SJCRH30 (cell line): ENCODE data around the gene TLE3. TPM values are rescaled to one million over a fixed set of nuclear protein-coding genes. Genes with fewer than 3 reads are reported as not detected.

Source experiments
- DNase-seq, 2 experiments: peaks; one replicate each; pipeline ENCODE4 v3.0.0-alpha.2; 2015 to 2020
- H3K27ac ChIP-seq: fragments of 250-450 bp; sonication (Bioruptor Pico); 2 replicates; pipeline ENCODE4 v1.5.1; 2020; ENCODE audit warnings: mild to moderate bottlenecking, moderate library complexity
- H3K27me3 ChIP-seq: fragments of 250-450 bp; sonication (Bioruptor Pico); 2 replicates; pipeline ENCODE4 v1.5.1; 2020; ENCODE audit warnings: mild to moderate bottlenecking, moderate library complexity
- H3K36me3 ChIP-seq: fragments of 250-450 bp; sonication (Bioruptor Pico); 2 replicates; pipeline ENCODE4 v1.5.1; 2020; ENCODE audit warnings: mild to moderate bottlenecking, moderate library complexity
- H3K4me1 ChIP-seq: fragments of 250-450 bp; sonication (Bioruptor Pico); 2 replicates; pipeline ENCODE4 v1.5.1; 2020; ENCODE audit warnings: mild to moderate bottlenecking, moderate library complexity
- H3K4me3 ChIP-seq: fragments of 250-450 bp; sonication (Bioruptor Pico); 2 replicates; pipeline ENCODE4 v1.5.1; 2020; ENCODE audit warnings: mild to moderate bottlenecking, moderate library complexity
- H3K9me3 ChIP-seq: fragments of 250-450 bp; sonication (Bioruptor Pico); replicated peaks from 2 replicates; pipeline ENCODE4 v1.5.1; 2020; ENCODE audit warnings: mild to moderate bottlenecking, moderate library complexity
- total RNA-seq: library from RNA; depleted of rRNA; stranded (reverse); fragments of >200 nt; shearing (Covaris generic); gene quantifications from 2 replicates; pipeline ENCODE4 v1.2.3, GENCODE V29; 2014

TLE3 gene
- total RNA-seq, 1 experiment from 2014 or later = 35.7 TPM

DNA sequence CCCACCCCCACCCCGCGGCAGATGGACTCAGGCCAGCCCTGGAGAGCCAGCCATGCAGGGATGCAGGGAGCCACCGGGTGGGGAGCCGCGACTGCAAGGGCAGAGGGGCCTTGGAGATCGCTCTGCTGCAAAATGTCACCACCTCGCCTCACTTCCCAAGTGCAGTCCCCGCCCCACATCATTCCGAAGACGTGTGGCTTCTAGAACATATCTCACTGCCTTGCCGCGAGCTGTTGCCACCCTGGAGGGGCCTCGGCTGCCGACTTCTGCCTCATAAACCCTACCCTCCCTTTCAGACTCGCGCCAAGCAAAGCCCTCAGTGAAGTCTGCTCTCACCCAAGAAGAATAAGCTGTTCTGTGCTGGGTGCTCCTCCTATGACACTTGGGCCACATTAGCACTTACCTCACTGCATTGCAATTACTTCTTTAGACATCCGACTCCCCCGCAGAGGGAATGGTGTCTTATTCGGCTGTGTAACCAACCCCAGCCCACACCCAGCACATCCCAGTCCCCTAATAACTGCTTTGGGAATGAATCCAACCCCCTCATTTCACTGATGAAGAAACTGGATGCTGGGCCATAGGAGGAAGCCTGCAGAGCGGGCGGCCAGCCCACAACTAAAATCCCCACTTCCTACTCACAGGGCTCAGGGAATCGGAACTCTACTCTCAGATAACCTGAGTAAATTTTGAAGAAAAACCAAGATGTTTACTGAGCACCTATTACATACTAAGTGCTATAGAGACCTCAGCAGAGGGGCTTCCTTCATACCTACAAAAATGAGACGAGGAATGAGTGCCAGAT is 8.6 kb downstream of the TLE3 start:
- Histone ChIP-seq H3K4me3 (no peak overlapping the region), H3K27ac (no peak overlapping the region), H3K4me1 (peaks cover 33% of the 10 kb centered on the region), H3K27me3 (no peaks in the 10 kb centered on the region), H3K36me3 (peaks cover 38% of the 10 kb centered on the region), H3K9me3 (no peaks in the 10 kb centered on the region)
- DNase-seq = no peak

DNA sequence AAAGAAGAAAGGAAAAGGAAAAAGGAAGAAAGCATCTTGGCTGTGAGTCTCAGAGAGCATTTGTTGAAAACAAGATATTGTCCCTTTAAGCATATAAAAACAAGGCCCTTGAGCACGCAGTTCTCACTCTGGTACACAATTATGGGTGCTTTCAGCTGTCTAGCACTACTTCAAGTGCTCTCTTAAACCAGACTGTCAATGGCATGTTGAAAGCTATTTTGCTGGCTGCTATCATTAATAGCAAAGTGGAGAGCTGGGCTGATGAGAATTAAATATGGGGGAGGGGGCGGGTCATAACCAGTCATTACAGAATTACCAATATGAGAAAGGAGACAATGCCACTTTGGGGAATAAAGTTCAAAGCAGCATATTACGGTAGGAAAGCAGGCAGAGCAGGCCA is 9.3 kb downstream of the TLE3 start:
- no peak for DNase-seq
- Histone ChIP-seq H3K27ac (no peak overlapping the region), H3K36me3 (peaks cover 40% of the 10 kb centered on the region), H3K9me3 (no peaks in the 10 kb centered on the region), H3K4me1 (peaks cover 30% of the 10 kb centered on the region), H3K4me3 (no peak overlapping the region), H3K27me3 (no peaks in the 10 kb centered on the region)

DNA sequence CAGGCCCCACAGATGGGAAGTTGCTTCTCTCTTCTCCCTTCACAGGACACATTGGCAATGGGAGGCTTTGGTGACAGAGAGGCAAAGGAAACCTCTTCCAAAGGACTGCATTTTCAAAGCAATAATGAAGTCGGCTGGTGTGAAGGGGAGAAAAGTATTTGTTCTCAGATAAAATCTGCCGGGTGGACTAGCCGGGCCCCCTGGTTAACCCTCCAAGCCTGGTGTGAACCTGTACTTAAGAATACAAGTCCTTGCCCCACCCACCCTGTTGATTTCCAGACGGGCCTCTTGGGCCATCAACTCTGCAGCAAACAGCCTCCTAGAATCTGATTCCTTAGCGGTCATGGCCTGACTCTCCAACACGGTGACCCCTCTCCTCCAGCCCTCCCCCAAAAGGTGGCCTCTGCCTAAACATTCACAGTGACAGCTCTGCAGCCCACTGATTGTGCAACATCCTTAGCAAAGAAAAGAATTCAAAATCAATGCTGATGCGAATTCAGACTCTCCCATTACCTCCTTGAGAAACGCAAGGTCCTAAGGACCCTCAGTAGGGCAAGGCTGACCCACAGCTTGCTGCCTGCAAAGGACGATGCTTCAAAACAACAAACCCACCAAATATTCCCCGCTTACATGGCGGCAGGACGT is 9.9 kb downstream of the TLE3 start:
- Histone ChIP-seq H3K36me3 (peaks cover 43% of the 10 kb centered on the region), H3K27me3 (no peaks in the 10 kb centered on the region), H3K9me3 (no peaks in the 10 kb centered on the region), H3K4me3 (no peak overlapping the region), H3K4me1 (peaks cover 23% of the 10 kb centered on the region), H3K27ac (no peak overlapping the region)
- no peak for DNase-seq

DNA sequence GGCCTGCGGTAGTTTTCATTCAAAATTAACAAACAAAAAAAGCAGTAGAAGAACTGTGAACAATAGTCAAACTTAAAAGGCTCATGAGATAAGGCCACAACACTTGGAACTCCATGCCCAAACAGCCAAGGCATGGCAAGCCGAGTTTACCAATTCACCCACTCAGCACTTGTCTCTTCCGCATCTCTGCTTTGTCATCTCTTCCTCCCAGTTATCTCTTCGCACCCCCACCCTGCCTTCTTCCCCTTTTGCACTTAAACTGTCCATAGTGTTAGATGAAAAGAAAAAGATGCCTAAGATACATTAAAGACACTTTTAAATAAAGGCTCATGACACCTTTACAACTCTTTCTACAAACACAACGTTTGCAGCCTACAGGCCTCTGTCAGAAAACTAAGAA is 11.1 kb downstream of the TLE3 start:
- DNase-seq = no peak
- Histone ChIP-seq H3K36me3 (peaks cover 54% of the 10 kb centered on the region), H3K4me1 (peaks cover 12% of the 10 kb centered on the region), H3K9me3 (no peaks in the 10 kb centered on the region), H3K27ac (no peak overlapping the region), H3K27me3 (no peaks in the 10 kb centered on the region), H3K4me3 (no peak overlapping the region)

DNA sequence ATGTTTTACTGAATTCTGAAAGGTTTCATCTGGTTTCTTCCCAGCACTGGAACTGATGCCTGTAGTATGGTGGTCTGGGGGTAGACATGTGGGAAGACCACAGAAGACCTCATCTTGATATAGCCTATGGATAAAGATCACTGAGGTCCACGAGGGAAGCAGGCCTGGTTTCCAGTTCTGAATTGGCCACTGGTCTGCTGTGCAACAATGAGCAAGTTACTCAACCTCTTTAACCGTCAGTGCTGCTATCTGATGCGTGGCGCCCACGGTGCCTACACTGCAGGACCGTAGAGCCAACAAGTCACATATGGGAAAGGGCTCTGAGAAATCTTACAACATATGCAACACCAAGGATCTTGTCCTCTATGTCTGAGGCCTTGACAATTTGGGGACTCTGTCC is 13.3 kb downstream of the TLE3 start:
- no peak for DNase-seq
- Histone ChIP-seq H3K27ac (no peak overlapping the region), H3K4me1 (peaks cover 11% of the 10 kb centered on the region; the same call in 1 of the 2 replicates), H3K27me3 (no peaks in the 10 kb centered on the region), H3K36me3 (peaks cover 54% of the 10 kb centered on the region), H3K9me3 (no peaks in the 10 kb centered on the region), H3K4me3 (no peak overlapping the region)

DNA sequence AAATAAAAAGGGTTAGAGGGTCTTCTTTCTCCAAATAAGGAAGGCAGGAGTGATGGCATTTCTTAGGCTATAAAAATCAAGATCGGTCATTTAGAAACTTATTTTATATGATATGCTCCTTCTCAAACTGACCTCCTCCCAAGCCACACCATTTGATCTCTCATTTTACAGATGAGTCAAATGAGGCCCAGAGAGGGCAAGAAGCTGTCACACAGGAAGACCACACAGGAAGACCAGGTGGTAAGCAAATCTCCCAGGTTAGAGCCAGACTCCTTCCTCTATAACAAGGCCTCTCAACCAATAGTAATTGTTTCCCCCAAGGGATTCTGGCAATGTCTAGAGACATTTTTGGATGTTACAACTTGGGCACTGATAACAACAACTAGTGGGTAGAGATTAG is 13.8 kb downstream of the TLE3 start:
- H3K27ac ChIP-seq = no peak overlapping the region
- H3K27me3 ChIP-seq = no peaks in the 10 kb centered on the region
- peaks cover 52% of the 10 kb centered on the region for H3K36me3 ChIP-seq

DNA sequence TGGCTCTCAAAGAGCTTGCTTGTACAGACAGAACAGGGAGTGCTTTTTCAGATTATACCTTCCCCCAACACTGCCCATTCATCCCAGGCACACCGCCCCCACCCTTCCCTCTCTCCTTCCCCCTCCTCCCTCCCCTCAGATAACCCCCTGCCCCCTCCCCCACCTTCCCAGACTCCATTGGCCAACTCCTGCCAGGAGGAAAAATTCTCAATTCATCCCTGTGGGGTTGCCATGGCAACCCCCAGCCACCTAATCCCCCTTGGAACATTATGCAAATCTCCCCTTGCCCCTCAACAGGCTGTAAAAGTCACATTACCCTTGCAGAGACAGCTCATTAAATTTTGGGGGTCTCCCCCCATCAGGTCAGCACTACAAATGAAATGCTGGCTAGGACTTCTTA is 14.3 kb downstream of the TLE3 start:
- Histone ChIP-seq H3K9me3 (no peaks in the 10 kb centered on the region), H3K36me3 (peaks cover 51% of the 10 kb centered on the region), H3K27ac (no peak overlapping the region), H3K27me3 (no peaks in the 10 kb centered on the region), H3K4me3 (no peak overlapping the region), H3K4me1 (peaks cover 13% of the 10 kb centered on the region; the same call in 1 of the 2 replicates)
- DNase-seq = peak in 1 of 2 experiments; percentile 43

More for the DNA sequence above, 13.8 kb downstream of the TLE3 start:
- Histone ChIP-seq H3K9me3 (no peaks in the 10 kb centered on the region), H3K4me3 (no peak overlapping the region), H3K4me1 (peaks cover 13% of the 10 kb centered on the region; the same call in 1 of the 2 replicates)
- DNase-seq = no peak

DNA sequence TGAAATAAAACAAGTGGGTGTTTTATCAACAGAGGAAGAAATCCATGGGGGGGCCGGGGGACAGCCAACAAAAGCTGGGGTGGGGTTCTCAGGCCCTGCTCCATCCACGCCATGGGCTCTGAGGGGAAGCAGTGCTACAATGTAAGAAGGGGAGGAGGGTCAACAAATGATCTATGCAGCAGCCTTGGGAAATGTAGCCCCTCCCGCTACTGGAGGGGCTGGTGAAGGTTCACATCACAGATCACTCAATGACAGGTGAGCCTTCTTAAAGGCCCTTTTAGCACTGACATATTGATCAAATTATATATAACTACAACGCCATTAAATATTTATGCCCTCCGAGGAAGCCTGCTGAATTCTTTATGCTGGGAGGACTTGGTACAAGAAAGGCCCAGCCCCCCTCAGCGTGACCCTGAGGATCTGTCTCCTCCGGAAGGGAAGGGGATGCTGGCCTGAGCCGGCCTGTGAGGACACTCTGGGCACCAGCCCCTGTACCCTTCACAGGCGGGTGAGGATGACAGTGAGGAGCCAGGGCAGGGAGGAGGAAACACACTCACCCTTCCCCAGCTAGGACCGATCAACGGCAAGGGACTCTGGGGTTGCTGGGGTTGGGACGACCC is 15.3 kb downstream of the TLE3 start:
- peaks cover 46% of the 10 kb centered on the region for H3K36me3 ChIP-seq

DNA sequence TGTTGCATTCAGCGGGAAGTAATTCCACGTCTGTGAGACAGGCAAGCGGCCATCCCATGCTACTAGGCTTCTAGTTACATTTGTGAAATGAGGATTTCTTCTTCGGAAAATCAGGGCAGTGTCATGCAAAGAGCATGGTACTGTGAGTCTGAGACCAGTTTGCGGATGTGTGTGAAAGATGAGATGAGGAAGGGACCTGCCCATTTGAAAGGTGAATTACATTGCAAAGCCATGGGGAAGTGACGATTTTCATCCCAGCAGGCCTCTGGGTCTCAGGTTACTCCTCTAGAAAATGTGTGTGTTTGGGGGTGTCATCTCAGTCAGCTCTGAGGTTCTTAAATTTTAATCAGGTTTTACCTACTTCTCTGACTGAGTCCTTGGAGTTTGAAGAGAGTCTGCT is 16.1 kb downstream of the TLE3 start:
- peaks cover 13% of the 10 kb centered on the region; the same call in 1 of the 2 replicates for H3K4me1 ChIP-seq
- H3K27ac ChIP-seq = no peak overlapping the region
- no peaks in the 10 kb centered on the region for H3K9me3 ChIP-seq
- peaks cover 39% of the 10 kb centered on the region for H3K36me3 ChIP-seq
- no peak for DNase-seq
- H3K27me3 ChIP-seq = no peaks in the 10 kb centered on the region
- no peak overlapping the region for H3K4me3 ChIP-seq

More for the DNA sequence above, 15.3 kb downstream of the TLE3 start:
- H3K27ac ChIP-seq = no peak overlapping the region
- H3K9me3 ChIP-seq = no peaks in the 10 kb centered on the region
- DNase-seq = no peak
- H3K27me3 ChIP-seq = no peaks in the 10 kb centered on the region
- H3K4me3 ChIP-seq = no peak overlapping the region
- H3K4me1 ChIP-seq = peaks cover 13% of the 10 kb centered on the region; the same call in 1 of the 2 replicates

DNA sequence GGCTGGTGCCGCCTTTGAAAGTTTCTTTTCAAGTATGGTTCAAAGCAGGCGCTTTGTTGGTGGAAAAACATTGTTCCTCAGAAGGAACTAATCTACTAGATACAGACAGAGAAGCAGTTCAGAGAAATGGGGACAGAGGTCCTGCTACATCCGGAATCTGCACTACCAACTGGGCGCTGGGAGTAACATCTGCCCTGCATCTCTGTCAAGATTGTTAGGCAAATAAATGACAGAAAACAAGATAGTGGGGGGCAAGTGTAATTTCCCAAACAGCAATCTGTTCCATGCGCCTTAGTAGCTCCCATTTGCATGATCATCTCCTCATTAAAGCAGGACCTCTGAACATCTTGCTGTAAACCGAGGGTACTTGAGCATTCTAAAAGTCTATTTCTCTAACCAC is 17.4 kb downstream of the TLE3 start:
- Histone ChIP-seq H3K36me3 (peaks cover 35% of the 10 kb centered on the region), H3K4me1 (peaks cover 13% of the 10 kb centered on the region; the same call in 1 of the 2 replicates), H3K4me3 (no peak overlapping the region), H3K9me3 (no peaks in the 10 kb centered on the region), H3K27me3 (no peaks in the 10 kb centered on the region), H3K27ac (no peak overlapping the region)
- no peak for DNase-seq

DNA sequence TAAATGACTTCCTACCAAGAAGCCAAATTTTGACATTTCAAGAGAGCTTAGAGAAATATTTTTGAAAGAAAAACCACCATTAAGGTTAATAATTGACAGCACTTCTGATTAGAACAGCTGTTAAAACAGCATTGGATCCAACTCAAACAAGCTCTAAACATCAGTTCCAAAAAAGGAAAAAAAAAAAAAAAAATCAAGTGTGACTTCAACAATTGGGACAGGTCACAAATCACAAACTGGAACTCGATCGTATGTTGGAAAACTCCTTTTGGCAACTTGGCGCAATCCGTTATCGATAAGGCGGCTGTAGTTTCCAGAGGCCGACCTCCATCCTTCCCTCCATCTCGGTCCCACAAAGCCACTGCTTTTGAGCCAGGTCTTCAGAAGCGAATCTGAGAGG is 17.8 kb downstream of the TLE3 start:
- Histone ChIP-seq H3K4me1 (peaks cover 13% of the 10 kb centered on the region; the same call in 1 of the 2 replicates), H3K4me3 (no peak overlapping the region), H3K27me3 (no peaks in the 10 kb centered on the region), H3K9me3 (no peaks in the 10 kb centered on the region), H3K36me3 (peaks cover 34% of the 10 kb centered on the region), H3K27ac (no peak overlapping the region)
- DNase-seq = no peak

DNA sequence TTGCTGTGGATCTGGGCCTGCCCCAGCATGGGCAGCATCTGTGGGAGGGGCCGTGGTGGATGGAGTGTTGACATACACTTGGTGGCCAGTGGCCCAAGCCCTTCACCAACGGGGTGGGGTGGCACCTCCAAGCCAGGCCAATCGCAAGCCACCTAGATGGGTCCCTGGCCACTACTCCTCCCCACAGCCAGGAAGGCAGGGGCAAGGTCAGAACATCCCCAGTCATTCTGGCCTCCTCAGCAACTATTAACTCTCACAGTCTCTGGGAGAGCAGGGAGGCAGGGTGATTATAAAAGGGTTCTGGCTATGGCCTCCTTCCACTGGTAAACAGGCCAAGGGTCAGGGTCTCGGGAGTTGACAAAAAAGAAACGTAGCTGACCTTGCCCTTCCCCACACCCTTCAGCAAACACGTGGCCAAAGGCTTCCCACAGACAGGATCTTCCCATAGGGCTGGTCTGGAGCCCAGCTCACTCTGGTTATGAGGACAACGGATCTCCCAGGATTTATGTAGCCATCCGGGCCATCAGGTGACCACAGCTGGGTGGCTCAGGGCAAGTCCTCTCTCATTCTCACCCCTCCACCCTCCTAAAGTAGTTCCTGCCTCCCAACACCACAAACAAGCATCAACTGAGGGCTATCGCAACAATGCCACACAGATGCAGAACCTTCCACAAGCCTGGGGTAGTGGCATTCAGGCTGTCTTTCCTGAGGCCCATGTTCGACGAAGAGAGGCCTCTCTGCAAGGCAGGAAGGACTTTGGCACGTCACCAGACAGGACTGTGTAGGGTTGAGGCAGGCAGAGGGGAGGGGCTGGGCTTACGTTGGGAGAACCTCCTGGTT is 18.9 kb downstream of the TLE3 start:
- H3K9me3 ChIP-seq = no peaks in the 10 kb centered on the region
- H3K4me3 ChIP-seq = no peak overlapping the region
- H3K27ac ChIP-seq = no peak overlapping the region
- H3K36me3 ChIP-seq = peaks cover 35% of the 10 kb centered on the region
- peaks cover 9% of the 10 kb centered on the region; the same call in 1 of the 2 replicates for H3K4me1 ChIP-seq
- DNase-seq = no peak
- H3K27me3 ChIP-seq = no peaks in the 10 kb centered on the region

DNA sequence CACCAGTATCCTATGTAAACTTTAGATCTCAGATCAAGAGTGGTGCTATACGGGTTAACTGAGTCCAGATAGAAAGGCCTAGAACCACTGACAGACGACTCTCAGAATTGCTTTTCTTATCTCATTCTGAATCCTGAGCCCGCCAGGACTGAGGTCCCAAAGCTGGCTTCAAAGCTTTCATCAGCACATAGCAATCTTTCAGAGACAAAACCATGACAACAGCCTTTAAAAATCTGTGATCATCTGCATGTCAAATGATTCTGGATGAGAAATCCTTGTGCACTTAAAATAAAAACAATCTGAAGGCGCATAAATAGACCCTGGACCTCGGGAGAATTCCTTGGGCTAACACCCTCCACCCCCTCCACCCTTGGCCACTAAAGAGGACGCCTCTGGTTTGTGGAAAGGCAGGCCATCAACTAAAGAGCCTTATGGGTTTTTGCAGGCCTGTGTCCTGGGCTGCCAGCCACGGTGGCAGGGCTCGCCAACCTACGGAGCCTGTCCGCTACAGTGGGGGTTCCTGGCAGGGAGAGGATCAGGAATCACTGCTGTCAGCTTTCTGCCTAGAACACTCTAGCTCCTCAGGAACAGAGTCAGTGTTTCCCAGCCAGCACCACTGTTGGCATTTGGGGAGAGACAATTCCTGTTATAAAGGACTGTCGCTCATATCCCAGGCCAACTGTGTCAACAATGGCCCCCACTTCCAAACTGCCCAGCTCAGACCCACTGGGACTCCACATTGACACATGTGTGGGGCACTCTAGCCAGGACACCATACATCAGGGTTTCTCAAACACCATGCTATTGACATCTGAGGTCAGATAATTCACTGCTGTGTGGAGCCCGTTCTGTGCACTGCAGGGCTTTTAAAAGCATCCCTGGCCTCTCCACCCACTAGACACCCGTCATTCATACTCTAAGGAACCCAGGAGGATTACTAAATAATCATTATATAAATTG is 20.2 kb downstream of the TLE3 start:
- Histone ChIP-seq H3K27ac (no peak overlapping the region), H3K27me3 (no peaks in the 10 kb centered on the region), H3K9me3 (no peaks in the 10 kb centered on the region), H3K4me3 (no peak overlapping the region), H3K4me1 (peaks cover 9% of the 10 kb centered on the region; the same call in 1 of the 2 replicates), H3K36me3 (peaks cover 43% of the 10 kb centered on the region)
- no peak for DNase-seq
